H1 (cell line): ENCODE data around the gene YIPF6. TPM values are rescaled to one million over a fixed set of nuclear protein-coding genes. Genes with fewer than 3 reads are reported as not detected.

Experiments
- CTCF ChIA-PET: fragments of 300-600 bp; sonication (Branson Sonifier 250); formaldehyde crosslinking; loops from one replicate; lab custom pipeline; 2021; ENCODE audit not compliant: partially characterized antibody; lab: Charles Lee
- POLR2A ChIA-PET: fragments of 300-600 bp; sonication (Branson Sonifier 250); formaldehyde crosslinking; loops from one replicate; lab custom pipeline; 2021; ENCODE audit warnings: inconsistent platforms; ENCODE audit not compliant: partially characterized antibody; lab: Charles Lee
- DNase-seq, 2 experiments: peaks; one replicate each; pipeline versions ENCODE4 v3.0.0 to v3.0.0-alpha.2; 2010 to 2022; ENCODE audit warnings: low spot score in 2 of 2, low read depth in 1 of 2, mixed read lengths in 1 of 2
- FAIRE-seq: peaks from 2 replicates; lab custom pipeline; 2011; peaks lifted over from hg19 to GRCh38; lab: Jason Lieb, UNC
- H2AFZ ChIP-seq: 2 replicates; pipeline ENCODE4 v1.8.1; 2012; ENCODE audit warnings: low read length, inconsistent platforms
- H2AK5ac ChIP-seq: 2 replicates; pipeline ENCODE4 v1.6.1; 2013; ENCODE audit warnings: low read depth, low read length
- H2BK120ac ChIP-seq: replicated peaks from 2 replicates; pipeline ENCODE3; 2013; ENCODE audit warnings: low read depth, low read length, inconsistent platforms
- H2BK12ac ChIP-seq: 2 replicates; pipeline ENCODE4 v1.6.1; 2013; ENCODE audit warnings: low read depth, low read length
- H2BK15ac ChIP-seq: 2 replicates; pipeline ENCODE4 v1.6.1; 2013; ENCODE audit warnings: low read length
- H2BK20ac ChIP-seq: 2 replicates; pipeline ENCODE4 v1.6.1; 2013; ENCODE audit warnings: low read length
- H2BK5ac ChIP-seq: 2 replicates; pipeline ENCODE4 v1.6.1; 2013; ENCODE audit warnings: low read depth, low read length
- H3K14ac ChIP-seq: 2 replicates; pipeline ENCODE4 v1.6.1; 2013; ENCODE audit warnings: inconsistent platforms; ENCODE audit not compliant: insufficient read length
- H3K18ac ChIP-seq: 2 replicates; pipeline ENCODE4 v1.6.1; 2013; ENCODE audit warnings: low read length; ENCODE audit errors: extremely low read depth
- H3K23ac ChIP-seq: 2 replicates; pipeline ENCODE4 v1.6.1; 2013; ENCODE audit warnings: inconsistent platforms; ENCODE audit not compliant: insufficient read length
- H3K23me2 ChIP-seq: 2 replicates; pipeline ENCODE4 v1.6.1; 2013; ENCODE audit warnings: low read depth, low read length
- H3K27ac ChIP-seq: 2 replicates; pipeline ENCODE4 v1.6.1; 2011; ENCODE audit warnings: low read depth, low read length, inconsistent platforms
- H3K27me3 ChIP-seq, 4 experiments: replicated peaks in 1 of 4; 1 replicate in 1 of 4; 2 replicates in 3 of 4; pipeline versions ENCODE4 v1.6.1 to v1.8.1; 2011 to 2013; ENCODE audit warnings: low read length in 3 of 4, mild to moderate bottlenecking in 3 of 4, inconsistent platforms in 2 of 4, mixed read lengths in 2 of 4, moderate library complexity in 1 of 4; ENCODE audit not compliant: control insufficient read depth in 3 of 4, insufficient read depth in 3 of 4; ENCODE audit errors: extremely low read depth in 1 of 4
- H3K36me3 ChIP-seq, 4 experiments: 2 replicates each; pipeline versions ENCODE4 v1.6.1 to v1.8.1; 2011 to 2013; ENCODE audit warnings: mild to moderate bottlenecking in 4 of 4, low read length in 3 of 4, moderate library complexity in 2 of 4, control low read depth in 1 of 4, inconsistent platforms in 1 of 4; ENCODE audit not compliant: insufficient read depth in 4 of 4, control insufficient read depth in 2 of 4
- H3K4ac ChIP-seq: replicated peaks from 2 replicates; pipeline ENCODE3; 2013; ENCODE audit warnings: low read length, low read depth, mixed read lengths, inconsistent platforms; ENCODE audit not compliant: insufficient read length
- H3K4me1 ChIP-seq, 4 experiments: replicated peaks in 1 of 4; 1 replicate in 1 of 4; 2 replicates in 3 of 4; pipeline versions ENCODE4 v1.6.1 to v1.8.1; 2011 to 2013; ENCODE audit warnings: low read length in 3 of 4, inconsistent platforms in 2 of 4, mixed read lengths in 1 of 4; ENCODE audit not compliant: insufficient read depth in 4 of 4, control insufficient read depth in 3 of 4
- H3K4me2 ChIP-seq, 2 experiments: 2 replicates each; pipeline versions ENCODE4 v1.6.1 to v1.8.1; 2011 to 2013; ENCODE audit warnings: low read depth in 2 of 2, low read length in 2 of 2, control low read depth in 1 of 2, inconsistent platforms in 1 of 2, mild to moderate bottlenecking in 1 of 2; ENCODE audit not compliant: insufficient read depth in 1 of 2
- H3K4me3 ChIP-seq, 4 experiments: fragments of 200-600, 300-600 bp in 1 of 4; sonication (generic), shearing (Covaris generic), sonication (Bioruptor Twin) in 1 of 4; 2 replicates each; pipeline versions ENCODE4 v1.5.1 to v1.8.1; 2011 to 2016; ENCODE audit warnings: low read length in 4 of 4, low read depth in 3 of 4, control low read depth in 2 of 4, inconsistent platforms in 2 of 4, mild to moderate bottlenecking in 2 of 4, mixed read lengths in 1 of 4, moderate library complexity in 1 of 4; ENCODE audit not compliant: insufficient read depth in 2 of 4; ENCODE audit errors: extremely low read depth in 1 of 4
- H3K56ac ChIP-seq: replicated peaks from 2 replicates; pipeline ENCODE3; 2013; ENCODE audit warnings: low read depth, mild to moderate bottlenecking, mixed read lengths, low read length, inconsistent platforms; ENCODE audit not compliant: insufficient read length
- H3K79me1 ChIP-seq: 2 replicates; pipeline ENCODE4 v1.6.1; 2013; ENCODE audit warnings: low read depth, low read length, control low read depth
- H3K79me2 ChIP-seq, 2 experiments: 2 replicates each; pipeline versions ENCODE4 v1.6.1 to v1.8.1; 2012 to 2013; ENCODE audit warnings: low read length in 2 of 2, mild to moderate bottlenecking in 2 of 2, inconsistent platforms in 1 of 2; ENCODE audit not compliant: insufficient read depth in 2 of 2, control insufficient read depth in 1 of 2
- H3K9ac ChIP-seq, 4 experiments: replicated peaks in 1 of 4; 1 replicate in 1 of 4; 2 replicates in 3 of 4; pipeline versions ENCODE4 v1.6.1 to v1.8.1; 2011 to 2013; ENCODE audit warnings: low read depth in 3 of 4, low read length in 3 of 4, control low read depth in 2 of 4, mild to moderate bottlenecking in 2 of 4, moderate library complexity in 2 of 4, inconsistent platforms in 1 of 4; ENCODE audit errors: extremely low read depth in 1 of 4
- H3K9me3 ChIP-seq, 2 experiments: 2 replicates each; pipeline versions ENCODE4 v1.6.1 to v1.8.1; 2012 to 2013; ENCODE audit warnings: mild to moderate bottlenecking in 2 of 2, moderate library complexity in 2 of 2, control low read depth in 1 of 2, inconsistent platforms in 1 of 2, low read depth in 1 of 2, low read length in 1 of 2, mixed read lengths in 1 of 2; ENCODE audit not compliant: insufficient read depth in 2 of 2
- H4K20me1 ChIP-seq, 2 experiments: replicated peaks in 1 of 2; 2 replicates each; pipeline versions ENCODE3 to v1.8.1; 2011 to 2013; ENCODE audit warnings: inconsistent platforms in 2 of 2, low read length in 2 of 2, mild to moderate bottlenecking in 1 of 2; ENCODE audit not compliant: insufficient read depth in 2 of 2, control insufficient read depth in 1 of 2
- H4K5ac ChIP-seq: 2 replicates; pipeline ENCODE4 v1.6.1; 2013; ENCODE audit warnings: low read length, low read depth, mixed read lengths, inconsistent platforms; ENCODE audit not compliant: insufficient read length
- H4K8ac ChIP-seq: 2 replicates; pipeline ENCODE4 v1.8.0; 2013; ENCODE audit warnings: mild to moderate bottlenecking, moderate library complexity, low read length, inconsistent platforms; ENCODE audit not compliant: insufficient read depth; ENCODE audit errors: extremely low read depth
- H4K91ac ChIP-seq: replicated peaks from 2 replicates; pipeline ENCODE3; 2013; ENCODE audit warnings: low read length, mixed read lengths, inconsistent platforms; ENCODE audit not compliant: insufficient read length
- ASH2L ChIP-seq: fragments of 200-600, 300-600 bp; sonication (generic); IDR thresholded peaks from one replicate; pipeline ENCODE4 v1.7.1; 2017; ENCODE audit warnings: low read length
- BRCA1 ChIP-seq: IDR thresholded peaks from 2 replicates; pipeline ENCODE4 v1.6.1; 2012; ENCODE audit warnings: low read depth, low read length, improper control_type of control experiment
- GTF2F1 ChIP-seq: IDR thresholded peaks from 2 replicates; pipeline ENCODE4 v1.6.1; 2012; ENCODE audit warnings: low read depth, low read length, improper control_type of control experiment, borderline replicate concordance
- HDAC2 ChIP-seq, 2 experiments: fragments of 300-600 bp in 1 of 2; sonication (generic) in 1 of 2; IDR thresholded peaks; 2 replicates each; pipeline ENCODE4 v1.6.1; 2011 to 2012; ENCODE audit warnings: low read depth in 2 of 2, low read length in 2 of 2, mild to moderate bottlenecking in 2 of 2, moderate library complexity in 2 of 2, borderline replicate concordance in 1 of 2, inconsistent platforms in 1 of 2
- JUN ChIP-seq: IDR thresholded peaks from 2 replicates; pipeline ENCODE4 v1.6.1; 2011; ENCODE audit warnings: low read depth, mild to moderate bottlenecking, improper control_type of control experiment, low read length
- MAX ChIP-seq: IDR thresholded peaks from 2 replicates; pipeline ENCODE4 v1.6.1; 2012; ENCODE audit warnings: inconsistent platforms
- NRF1 ChIP-seq: IDR thresholded peaks from 2 replicates; pipeline ENCODE4 v1.6.1; 2011; ENCODE audit warnings: mild to moderate bottlenecking, low read depth, low read length, improper control_type of control experiment
- RNF2 ChIP-seq: fragments of 200-900, 300-1000 bp; sonication (generic); IDR thresholded peaks from 2 replicates; pipeline ENCODE4 v1.7.1; 2016; ENCODE audit warnings: borderline replicate concordance, low read depth, mild to moderate bottlenecking, antibody characterized with exemption, low read length; ENCODE audit not compliant: poor library complexity, severe bottlenecking; ENCODE audit errors: missing control alignments
- SIX5 ChIP-seq: IDR thresholded peaks from 2 replicates; pipeline ENCODE4 v1.6.1; 2011; ENCODE audit warnings: mild to moderate bottlenecking, low read depth, low read length
- SP4 ChIP-seq: IDR thresholded peaks from 2 replicates; pipeline ENCODE4 v1.6.1; 2012; ENCODE audit warnings: low read length, inconsistent platforms
- SRF ChIP-seq: IDR thresholded peaks from 2 replicates; pipeline ENCODE4 v1.6.1; 2011; ENCODE audit warnings: mild to moderate bottlenecking, low read depth, low read length, moderate library complexity
- WGBS, 2 experiments: shearing (Covaris generic) in 1 of 2; methylation state at CpG; one replicate each; pipeline versions ENCODE4 v1.1.6 to v1.1.7; 2013 to 2015; ENCODE audit warnings: low lambda C conversion rate in 2 of 2, mixed read lengths in 2 of 2, inconsistent platforms in 1 of 2, low coverage in 1 of 2, missing lambda C conversion rate in 1 of 2; ENCODE audit not compliant: insufficient replicate concordance in 2 of 2, insufficient coverage in 1 of 2, insufficient read length in 1 of 2; ENCODE audit errors: extremely low coverage in 1 of 2, missing lambda C conversion rate in 1 of 2; 5-methylcytosine and 5-hydroxymethylcytosine counted together
- polyA plus RNA-seq, 7 experiments: library from polyadenylated mRNA; depleted of rRNA in 3 of 7; stranded (reverse) in 5 of 7; unstranded in 2 of 7; fragments of >200 nt in 5 of 7; fragments of 200-250 nt in 2 of 7; gene quantifications; 1 replicate in 5 of 7; 2 replicates in 1 of 7; 4 replicates in 1 of 7; pipeline versions ENCODE4 v1.2.1 to v1.2.3, GENCODE V29; 2011 to 2013; ENCODE audit warnings: missing spikeins in 2 of 7, mixed read lengths in 2 of 7
- total RNA-seq: library from RNA; stranded (reverse); fragmentation: NEBNext Ultra II Directional; extraction: Animal tissue kit (Norgen Biotek cat#: 25700); gene quantifications from 2 replicates; pipeline ENCODE4 v1.2.1, GENCODE V29; 2021

The YIPF6 gene
- total and polyA plus RNA-seq, 2 of the 8 experiments (the other 6 are each of a cell fraction or from before 2014, with no cell fraction given): 16.9 to 34.1 TPM

DNA sequence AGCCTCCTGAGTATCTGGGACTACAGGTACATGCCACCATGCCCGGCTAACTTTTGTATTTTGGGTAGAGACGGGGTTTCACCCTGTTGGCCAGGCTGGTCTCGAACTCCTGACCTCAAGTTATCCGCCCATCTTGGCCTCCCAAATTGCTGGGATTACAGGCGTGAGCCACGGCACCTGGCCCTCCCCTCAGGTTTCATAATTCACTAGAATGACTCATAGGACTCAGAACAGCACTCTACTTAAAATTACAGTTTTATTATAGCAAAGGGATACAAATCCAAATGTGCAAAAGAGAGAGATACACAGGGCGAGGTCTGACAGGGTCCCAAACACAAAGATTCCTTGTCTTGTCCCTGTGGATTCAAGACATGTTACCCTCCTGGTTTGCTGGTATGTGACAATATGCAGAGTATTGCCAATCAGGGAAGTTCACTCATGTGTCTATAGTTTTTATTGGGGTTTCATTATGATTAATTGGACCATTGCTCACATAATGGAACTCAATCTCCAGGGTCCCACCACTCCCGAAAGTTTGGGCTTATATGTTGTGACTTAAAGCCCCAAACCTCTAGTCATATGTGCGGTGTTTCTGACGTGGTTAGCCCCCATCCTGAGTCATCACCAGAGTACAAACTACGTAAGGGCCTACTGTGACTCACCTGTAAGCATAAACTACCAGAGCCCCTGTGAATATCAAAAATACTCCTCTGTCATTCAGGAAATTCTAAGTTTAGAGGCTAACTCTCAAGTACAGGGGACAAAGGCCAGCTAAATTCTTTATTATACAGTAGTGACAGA is 5.2 kb downstream of the YIPF6 start:
- Histone ChIP-seq H4K91ac (no peak overlapping the region), H3K79me2 (peaks cover 3 to 51% of the 10 kb centered on the region in 2 experiments; a peak in 3 of 4 replicates), H2BK5ac (no peak overlapping the region), H3K14ac (no peak overlapping the region), H3K27me3 (no peaks in the 10 kb centered on the region), H3K18ac (no peak overlapping the region), H3K9me3 (no peaks in the 10 kb centered on the region), H3K23me2 (no peaks in the 10 kb centered on the region), H3K79me1 (no peaks in the 10 kb centered on the region), H3K4me3 (no peak overlapping the region), H3K4ac (no peak overlapping the region), H4K8ac (no peak overlapping the region), H3K4me2 (no peak overlapping the region), H4K20me1 (peaks cover 0 to 2% of the 10 kb centered on the region in 2 experiments), H2BK15ac (no peak overlapping the region), H2BK20ac (no peak overlapping the region), H3K56ac (no peak overlapping the region), H3K9ac (no peak overlapping the region), H2AK5ac (no peak overlapping the region), H4K5ac (no peak overlapping the region), H3K36me3 (no peaks in the 10 kb centered on the region; a peak in 1 of 8 replicates), H2AFZ (no peak overlapping the region), H3K23ac (no peak overlapping the region), H3K27ac (no peak overlapping the region), H2BK12ac (no peak overlapping the region), H2BK120ac (no peak overlapping the region), H3K4me1 (no peaks in the 10 kb centered on the region)
- FAIRE-seq: no peak
- no peak for DNase-seq
- WGBS, 2 experiments: 90% methylated on average over 11 of the region's 11 CpGs; no CpG with 5 or more reads in 1 of the 2 experiments
- POLR2A ChIA-PET: interaction anchor here (0.6 kb wide), 1 partner anchor 923 kb away, joined by 4 read pairs; no protein-coding TSS in a partner anchor
- CTCF ChIA-PET: no interaction called here
- no peak for TF ChIP-seq SIX5
- TF ChIP-seq HDAC2 (IDR thresholded peaks at IDR 0.05; ENCODE audit: borderline replicate concordance in 1 of 2, low read depth in 2 of 2, low read length in 2 of 2): no peak
- no peak for TF ChIP-seq BRCA1
- no peak for TF ChIP-seq NRF1
- TF ChIP-seq GTF2F1: no peak
- no peak for TF ChIP-seq SRF
- TF ChIP-seq RNF2: no peak
- no peak for TF ChIP-seq JUN
- TF ChIP-seq SP4: no peak
- TF ChIP-seq ASH2L: no peak
- no peak for TF ChIP-seq MAX
